Naive B cell (primary cell): ENCODE results near the gene CD300LF. TPM values are rescaled to one million over a fixed set of nuclear protein-coding genes. Genes with fewer than 3 reads are reported as not detected.

Source experiments
- ATAC-seq, 2 donors: fragments of 150-1000 bp; cut with Tn5 transposase; 2 replicates each; pipeline ENCODE4 v1.10.0; 2021; ENCODE audit warnings: low read depth in 2 of 2, mild to moderate bottlenecking in 2 of 2, moderate library complexity in 2 of 2
- DNase-seq: peaks from one replicate; pipeline ENCODE4 v3.0.0; 2022
- H3K27ac Mint-ChIP-seq, 6 donors: one replicate each; pipeline ENCODE4 v1.8.0; 2020 to 2022; ENCODE audit warnings: mild to moderate bottlenecking in 6 of 6, mixed read lengths in 6 of 6, moderate library complexity in 5 of 6, inconsistent platforms in 2 of 6
- H3K27me3 Mint-ChIP-seq, 3 donors: one replicate each; pipeline ENCODE4 v1.8.0; 2021 to 2022; ENCODE audit warnings: mixed read lengths in 3 of 3, mild to moderate bottlenecking in 1 of 3
- H3K36me3 Mint-ChIP-seq, 2 donors: one replicate each; pipeline ENCODE4 v1.8.0; 2020 to 2022; ENCODE audit warnings: mixed read lengths in 2 of 2, inconsistent platforms in 1 of 2, mild to moderate bottlenecking in 1 of 2
- H3K4me1 Mint-ChIP-seq, 3 donors: one replicate each; pipeline ENCODE4 v1.8.0; 2020 to 2022; ENCODE audit warnings: mixed read lengths in 3 of 3, inconsistent platforms in 1 of 3, mild to moderate bottlenecking in 1 of 3, moderate library complexity in 1 of 3
- H3K4me3 Mint-ChIP-seq, 8 donors: one replicate each; pipeline ENCODE4 v1.8.0; 2020 to 2022; ENCODE audit warnings: mild to moderate bottlenecking in 8 of 8, mixed read lengths in 8 of 8, moderate library complexity in 8 of 8, inconsistent platforms in 2 of 8
- H3K9me3 Mint-ChIP-seq, 7 donors: one replicate each; pipeline ENCODE4 v1.8.0; 2020 to 2022; ENCODE audit warnings: mixed read lengths in 7 of 7, mild to moderate bottlenecking in 5 of 7, inconsistent platforms in 2 of 7, moderate library complexity in 1 of 7
- polyA plus RNA-seq, 6 donors: library from polyadenylated mRNA; unstranded; fragments of 300-500 nt; fragmentation: Illumina TruSeq; gene quantifications; one replicate each; pipeline ENCODE4 v1.2.3, GENCODE V29; 2021; ENCODE audit warnings: low read depth in 6 of 6

CD300LF gene
- polyA plus RNA-seq = 1 to 10 TPM in 2 of 6 donors, under 1 TPM in 4; 0.22 to 3.2 (median 0.43) TPM

DNA sequence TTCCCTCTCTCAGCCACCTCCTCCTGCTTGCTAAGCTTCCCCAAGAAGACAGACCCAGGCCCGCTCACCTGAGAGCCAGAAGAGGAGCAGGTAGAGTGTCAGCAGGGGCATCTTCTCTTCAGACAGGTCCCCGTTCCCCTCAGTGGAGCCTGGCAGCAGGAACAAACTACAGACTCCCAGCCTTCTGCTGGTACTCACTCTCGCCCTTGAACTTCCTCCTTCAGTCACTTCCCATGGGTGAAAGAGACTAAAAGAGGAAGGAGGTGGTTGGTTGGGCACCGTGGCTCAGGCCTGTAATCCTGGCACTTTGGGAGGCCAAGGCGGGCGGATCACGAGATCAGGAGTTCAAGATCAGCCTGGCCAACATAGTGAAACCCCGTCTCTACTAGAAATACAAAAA lies at the start of gene CD300LF:
Gene CD300LF (minus strand): TSS at position 168 of the 400 bp plus-strand sequence. CDS start 57 bp downstream, at position 111.
- no peaks in the 10 kb centered on the region for H3K9me3 Mint-ChIP-seq
- H3K27ac Mint-ChIP-seq = peak within 1 kb of the TSS; percentile 64 to 95 (median 84)
- H3K4me1 Mint-ChIP-seq = peaks cover 19 to 28% (median 21%) of the 10 kb centered on the region in 3 donors
- ATAC-seq = peak; percentile 86 to 91
- H3K27me3 Mint-ChIP-seq = peaks cover 0 to 8% (median 5%) of the 10 kb centered on the region in 3 donors
- H3K36me3 Mint-ChIP-seq = no peaks in the 10 kb centered on the region
- DNase-seq = peak; percentile 46
- peak within 1 kb of the TSS in 7 of 8 donors; percentile 17 to 86 (median 53) for H3K4me3 Mint-ChIP-seq

DNA sequence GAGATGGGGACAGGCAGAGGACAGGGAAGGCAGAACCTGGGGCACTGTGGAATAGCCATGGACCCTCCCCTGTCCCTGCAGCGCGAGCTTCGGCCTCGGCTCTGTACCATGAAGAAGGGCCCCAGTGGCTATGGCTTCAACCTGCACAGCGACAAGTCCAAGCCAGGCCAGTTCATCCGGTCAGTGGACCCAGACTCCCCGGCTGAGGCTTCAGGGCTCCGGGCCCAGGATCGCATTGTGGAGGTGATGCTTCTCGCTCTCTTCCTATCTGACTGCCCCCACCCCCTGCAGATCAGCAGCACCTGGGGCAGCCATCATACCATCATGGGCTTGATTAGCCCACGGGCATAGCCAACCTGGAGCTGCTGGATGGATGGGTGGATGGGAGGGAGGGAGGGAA lies 49.2 kb upstream of the CD300LF start:
- no peak overlapping the region for H3K4me3 Mint-ChIP-seq
- no peaks in the 10 kb centered on the region for H3K9me3 Mint-ChIP-seq
- ATAC-seq (no peak), DNase-seq (no peak)
- peaks cover 31 to 38% (median 37%) of the 10 kb centered on the region in 3 donors for H3K4me1 Mint-ChIP-seq
- no peak overlapping the region for H3K27ac Mint-ChIP-seq
- no peaks in the 10 kb centered on the region for H3K27me3 Mint-ChIP-seq
- H3K36me3 Mint-ChIP-seq = no peaks in the 10 kb centered on the region

DNA sequence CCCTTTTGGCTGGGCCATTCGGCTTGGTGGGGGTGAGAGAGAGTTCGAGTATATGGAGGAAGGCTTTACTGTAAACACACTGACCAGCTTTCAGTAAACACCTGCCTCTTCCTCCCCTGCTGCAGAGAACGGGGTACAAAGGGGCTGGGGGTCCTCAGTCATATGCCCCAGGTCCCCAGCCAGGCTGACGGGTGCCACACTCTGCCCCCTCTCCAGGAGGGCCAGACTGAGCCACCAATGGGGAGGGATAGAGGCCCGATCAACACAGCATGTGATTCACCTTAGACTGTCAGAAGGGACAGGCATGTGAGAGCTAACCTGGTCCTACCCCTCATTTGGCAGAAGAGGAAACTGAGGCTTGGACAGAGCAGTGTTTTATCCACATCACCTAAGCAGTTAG lies 48.7 kb upstream of the CD300LF start:
- Mint-ChIP-seq H3K9me3 (no peaks in the 10 kb centered on the region), H3K4me3 (peak overlapping the region in 1 of 8 donors; percentile 44), H3K27me3 (no peaks in the 10 kb centered on the region), H3K36me3 (no peaks in the 10 kb centered on the region), H3K27ac (peak overlapping the region in 1 of 6 donors; percentile 71), H3K4me1 (peaks cover 30 to 42% (median 40%) of the 10 kb centered on the region in 3 donors)
- DNase-seq = no peak
- no peak for ATAC-seq

DNA sequence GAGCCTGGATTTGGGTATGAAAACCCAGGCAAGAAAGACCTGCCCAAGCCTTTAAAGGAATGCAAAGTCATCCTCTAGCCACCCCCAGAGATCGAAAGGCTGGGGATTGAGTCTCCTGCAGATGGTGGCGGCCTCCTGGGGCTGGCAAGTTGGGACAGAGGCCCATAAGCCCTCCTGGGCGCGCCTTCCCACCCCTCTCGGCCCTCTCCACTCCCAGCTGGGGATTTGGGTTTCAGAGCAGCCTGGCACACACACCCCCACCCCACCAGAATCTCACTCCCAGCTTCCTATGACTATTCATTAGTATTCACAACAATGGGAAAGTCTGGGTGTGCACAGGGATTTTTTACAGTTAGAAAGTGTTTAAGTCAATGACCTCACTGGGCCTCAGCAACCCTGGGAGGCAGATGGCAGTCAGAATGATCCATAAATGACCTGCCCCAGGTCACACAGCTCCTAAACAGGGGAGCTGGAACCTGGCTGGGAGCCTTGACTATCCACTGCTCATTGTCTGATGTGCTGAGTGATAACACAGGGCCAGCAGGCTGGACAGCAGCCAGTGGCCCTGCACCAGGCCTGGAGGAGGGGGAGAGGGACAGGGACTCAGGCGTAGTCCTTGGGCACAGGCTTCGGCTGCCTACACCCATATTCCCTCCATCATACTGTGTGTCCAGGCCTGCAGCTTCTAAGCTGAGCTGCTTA lies 47.8 kb upstream of the CD300LF start:
- Mint-ChIP-seq H3K27me3 (no peaks in the 10 kb centered on the region), H3K4me3 (peak overlapping the region in 1 of 8 donors; percentile 3), H3K9me3 (no peaks in the 10 kb centered on the region), H3K4me1 (peaks cover 30 to 44% (median 42%) of the 10 kb centered on the region in 3 donors), H3K27ac (no peak overlapping the region), H3K36me3 (no peaks in the 10 kb centered on the region)
- DNase-seq = no peak
- no peak for ATAC-seq

DNA sequence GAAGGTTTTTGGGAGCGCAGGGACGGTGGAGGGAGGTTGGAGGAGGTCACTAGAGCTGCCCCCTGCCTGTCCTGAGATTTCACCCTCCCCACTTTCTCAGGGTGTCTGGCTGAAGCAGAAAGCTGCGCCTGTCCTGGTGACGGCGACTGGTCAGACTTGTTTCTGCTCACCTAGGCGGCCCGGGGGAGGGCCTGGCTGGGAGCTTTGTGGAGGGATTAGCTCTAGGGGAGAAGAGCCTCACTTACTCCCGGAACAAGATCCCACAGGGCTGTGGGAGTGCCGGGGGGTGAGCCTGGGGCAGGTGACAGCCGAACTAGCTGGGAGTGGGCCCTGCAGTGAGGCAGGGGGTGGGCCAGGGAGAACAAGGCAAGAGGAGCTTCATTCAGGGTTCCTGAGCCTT lies 47.2 kb upstream of the CD300LF start:
- Mint-ChIP-seq H3K4me1 (peaks cover 35 to 48% (median 47%) of the 10 kb centered on the region in 3 donors), H3K27ac (peak overlapping the region in 1 of 6 donors; percentile 65), H3K4me3 (peak overlapping the region in 3 of 8 donors; percentile 61 to 74 (median 65)), H3K9me3 (no peaks in the 10 kb centered on the region), H3K36me3 (no peaks in the 10 kb centered on the region), H3K27me3 (no peaks in the 10 kb centered on the region)
- ATAC-seq (no peak), DNase-seq (no peak)

DNA sequence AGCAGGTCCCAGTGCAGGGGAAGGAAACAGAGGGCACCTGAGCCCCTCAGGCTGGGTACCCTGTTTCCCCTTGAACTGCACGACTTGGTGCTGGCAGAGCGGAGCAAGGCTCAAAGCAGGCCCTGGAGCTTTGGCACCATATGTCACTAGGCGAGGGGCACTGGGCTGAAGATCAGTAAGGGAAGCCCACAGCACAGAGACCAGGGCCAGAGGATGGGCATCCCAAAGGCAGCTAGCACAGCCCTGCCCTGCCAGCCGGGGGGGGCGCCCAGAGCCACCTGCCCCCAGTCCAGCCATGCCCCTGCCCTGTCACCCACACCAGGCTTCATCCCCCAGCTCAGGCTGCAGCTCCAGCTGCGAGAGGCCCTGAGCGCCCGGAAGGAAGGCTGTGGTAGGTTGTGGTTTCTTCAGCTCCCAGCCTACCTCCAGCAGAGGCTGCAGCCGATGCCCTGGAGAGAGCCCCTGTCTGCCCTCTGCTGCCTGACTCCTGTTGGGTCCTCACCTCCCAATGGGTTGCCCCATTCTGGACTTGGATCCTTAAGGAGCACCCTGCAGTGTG lies 46.6 kb upstream of the CD300LF start:
- peak; percentile 28 for DNase-seq
- ATAC-seq = peak; percentile 82 to 84
- H3K27ac Mint-ChIP-seq = peak overlapping the region in 1 of 6 donors; percentile 65
- H3K36me3 Mint-ChIP-seq = no peaks in the 10 kb centered on the region
- H3K27me3 Mint-ChIP-seq = no peaks in the 10 kb centered on the region
- peak overlapping the region in 7 of 8 donors; percentile 61 to 82 (median 74) for H3K4me3 Mint-ChIP-seq
- H3K4me1 Mint-ChIP-seq = peaks cover 40 to 54% (median 53%) of the 10 kb centered on the region in 3 donors
- H3K9me3 Mint-ChIP-seq = no peaks in the 10 kb centered on the region

DNA sequence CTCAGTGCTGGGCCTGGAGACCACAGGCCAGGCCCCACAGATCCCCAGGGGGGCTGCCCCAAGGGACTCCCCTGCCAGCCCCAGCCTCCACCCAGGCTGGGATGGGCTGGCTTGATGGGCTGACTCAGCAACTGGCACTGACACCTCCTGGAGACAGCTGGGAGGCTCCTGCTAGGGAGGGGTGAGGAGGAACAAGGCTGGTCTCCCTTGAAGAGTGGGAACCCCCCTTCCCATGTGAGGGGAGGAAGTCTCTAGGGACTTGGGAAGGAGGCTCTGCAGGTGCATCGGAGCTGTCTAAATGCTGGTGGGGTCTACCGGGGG lies 46.1 kb upstream of the CD300LF start:
- H3K4me1 Mint-ChIP-seq = peaks cover 42 to 59% (median 58%) of the 10 kb centered on the region in 3 donors
- H3K36me3 Mint-ChIP-seq = no peaks in the 10 kb centered on the region
- peak overlapping the region in 7 of 8 donors; percentile 61 to 82 (median 74) for H3K4me3 Mint-ChIP-seq
- no peaks in the 10 kb centered on the region for H3K9me3 Mint-ChIP-seq
- H3K27ac Mint-ChIP-seq = peak overlapping the region in 1 of 6 donors; percentile 69
- no peaks in the 10 kb centered on the region for H3K27me3 Mint-ChIP-seq
- no peak for DNase-seq
- peak; percentile 40 to 43 for ATAC-seq

DNA sequence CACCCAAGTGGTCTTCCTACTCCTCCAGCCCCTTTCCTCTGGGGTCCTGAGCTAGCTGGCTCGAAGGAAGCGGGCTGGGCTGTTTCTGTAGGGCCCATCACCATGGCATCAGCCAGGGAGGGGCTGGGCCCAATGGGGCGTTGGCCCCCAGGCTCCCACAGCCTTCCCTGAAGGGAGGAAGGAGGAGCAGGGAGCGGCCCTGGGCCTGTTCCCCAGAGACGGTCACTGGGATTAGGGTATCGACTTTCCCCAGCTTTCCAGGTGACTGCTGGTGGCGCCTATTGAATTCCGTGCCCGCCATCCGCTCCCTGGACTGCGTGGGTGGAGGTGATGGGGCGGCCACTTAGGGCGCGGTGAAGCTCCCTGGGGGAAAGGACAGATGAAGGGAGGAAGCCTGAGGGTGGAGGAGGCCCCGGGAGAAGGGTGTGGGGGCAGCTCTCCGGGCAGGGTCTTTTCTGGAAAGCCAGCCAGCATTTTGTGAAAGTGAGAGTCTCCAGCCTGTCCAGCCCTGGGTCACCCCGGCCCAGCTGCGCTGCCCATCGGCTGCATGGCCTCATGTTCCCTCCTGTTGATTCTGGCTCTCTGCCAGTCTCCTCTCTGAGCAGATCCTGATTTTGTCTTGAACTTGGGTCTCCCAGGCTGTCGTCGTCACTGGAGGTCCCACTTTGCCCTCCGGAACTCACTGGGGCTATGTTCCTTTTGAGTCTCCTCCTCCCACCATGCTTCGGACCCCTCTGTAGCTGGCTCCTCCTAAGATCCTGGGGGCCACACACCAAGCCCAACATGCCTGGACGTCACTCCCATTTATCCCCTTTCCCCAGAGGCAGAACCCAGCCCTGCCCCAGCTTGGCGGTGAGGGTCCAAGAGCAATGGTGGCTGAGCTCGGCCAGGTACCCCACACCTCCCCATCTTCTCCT lies 45.5 kb upstream of the CD300LF start:
- no peaks in the 10 kb centered on the region for H3K36me3 Mint-ChIP-seq
- H3K27me3 Mint-ChIP-seq = no peaks in the 10 kb centered on the region
- ATAC-seq (no peak), DNase-seq (no peak)
- peak overlapping the region in 2 of 6 donors; percentile 71 to 90 for H3K27ac Mint-ChIP-seq
- H3K4me1 Mint-ChIP-seq = peaks cover 45 to 66% (median 65%) of the 10 kb centered on the region in 3 donors
- H3K9me3 Mint-ChIP-seq = no peaks in the 10 kb centered on the region
- peak overlapping the region in 6 of 8 donors; percentile 32 to 82 (median 68) for H3K4me3 Mint-ChIP-seq

DNA sequence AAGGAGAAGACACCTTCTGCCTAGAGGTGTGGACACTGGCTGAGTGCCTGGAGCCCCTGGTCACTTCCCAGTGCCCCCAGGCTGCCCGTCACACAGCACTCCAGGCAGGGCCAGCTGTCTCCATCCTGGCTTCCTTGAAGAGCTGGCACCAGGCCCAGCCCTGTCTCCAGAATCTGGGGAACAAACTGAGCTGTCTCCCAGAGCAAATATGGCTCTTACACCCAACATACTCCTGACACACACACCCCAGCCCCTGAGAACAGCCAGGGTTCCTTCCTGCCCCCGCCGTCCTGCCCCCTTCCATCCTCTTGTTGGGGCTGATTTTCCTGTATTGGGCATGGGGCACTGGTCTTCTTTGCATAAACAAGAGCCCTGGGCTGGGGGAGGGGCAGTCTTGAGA lies 44.8 kb upstream of the CD300LF start:
- Mint-ChIP-seq H3K27ac (no peak overlapping the region), H3K27me3 (no peaks in the 10 kb centered on the region), H3K9me3 (no peaks in the 10 kb centered on the region), H3K36me3 (peaks cover 0 to 5% of the 10 kb centered on the region in 2 donors), H3K4me1 (peaks cover 52 to 72% (median 72%) of the 10 kb centered on the region in 3 donors), H3K4me3 (peak overlapping the region in 2 of 8 donors; percentile 56 to 74)
- ATAC-seq (no peak), DNase-seq (no peak)

DNA sequence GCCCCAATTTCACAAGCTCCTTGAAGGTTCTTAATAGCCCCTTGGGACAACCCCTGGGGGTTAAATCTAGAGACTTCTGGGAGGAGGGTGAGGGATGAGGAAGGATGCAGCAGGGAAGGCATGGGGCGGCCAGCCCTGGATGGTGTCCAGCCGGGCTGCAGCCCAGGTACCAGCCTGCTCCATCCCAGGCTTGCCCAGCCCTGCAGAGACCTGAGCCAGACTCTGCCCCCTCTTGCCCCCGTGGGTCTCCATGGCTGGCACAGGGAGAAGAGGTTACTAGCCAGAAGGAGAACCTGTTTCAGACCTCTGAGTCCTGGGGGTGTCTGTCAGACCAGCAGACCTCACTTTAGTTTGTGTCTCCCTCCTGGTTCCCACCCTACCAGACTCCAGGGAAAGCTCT lies 44.2 kb upstream of the CD300LF start:
- peaks cover 0 to 7% of the 10 kb centered on the region in 2 donors for H3K36me3 Mint-ChIP-seq
- DNase-seq = no peak
- H3K27ac Mint-ChIP-seq = no peak overlapping the region
- ATAC-seq = no peak
- no peaks in the 10 kb centered on the region for H3K27me3 Mint-ChIP-seq
- H3K4me3 Mint-ChIP-seq = peak overlapping the region in 2 of 8 donors; percentile 3 to 43
- H3K4me1 Mint-ChIP-seq = peaks cover 57 to 79% (median 76%) of the 10 kb centered on the region in 3 donors
- no peaks in the 10 kb centered on the region for H3K9me3 Mint-ChIP-seq

DNA sequence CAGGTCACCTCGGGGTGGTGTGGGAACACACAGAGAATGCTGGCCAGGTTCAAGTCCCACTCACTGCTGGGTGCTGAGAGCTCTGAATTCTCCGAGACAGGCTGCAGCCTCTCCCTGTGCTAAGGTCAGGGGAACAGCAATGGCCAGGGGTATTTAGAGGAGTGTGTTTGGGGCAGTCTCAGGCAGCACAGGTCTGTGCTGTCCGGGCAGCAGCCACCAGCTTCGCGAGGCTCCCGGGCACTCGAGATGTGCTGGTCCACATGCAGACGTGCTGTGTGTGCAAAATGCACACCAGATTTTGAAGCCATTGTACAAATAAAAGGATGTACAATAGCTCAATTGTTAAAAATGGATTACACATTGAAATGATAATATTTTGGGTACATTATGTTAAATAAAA lies 42.8 kb upstream of the CD300LF start:
- Mint-ChIP-seq H3K4me1 (peaks cover 68 to 87% (median 87%) of the 10 kb centered on the region in 3 donors), H3K36me3 (peaks cover 0 to 7% of the 10 kb centered on the region in 2 donors), H3K9me3 (no peaks in the 10 kb centered on the region), H3K27me3 (no peaks in the 10 kb centered on the region), H3K4me3 (no peak overlapping the region), H3K27ac (peak overlapping the region in 1 of 6 donors; percentile 26)
- no peak for ATAC-seq
- no peak for DNase-seq

DNA sequence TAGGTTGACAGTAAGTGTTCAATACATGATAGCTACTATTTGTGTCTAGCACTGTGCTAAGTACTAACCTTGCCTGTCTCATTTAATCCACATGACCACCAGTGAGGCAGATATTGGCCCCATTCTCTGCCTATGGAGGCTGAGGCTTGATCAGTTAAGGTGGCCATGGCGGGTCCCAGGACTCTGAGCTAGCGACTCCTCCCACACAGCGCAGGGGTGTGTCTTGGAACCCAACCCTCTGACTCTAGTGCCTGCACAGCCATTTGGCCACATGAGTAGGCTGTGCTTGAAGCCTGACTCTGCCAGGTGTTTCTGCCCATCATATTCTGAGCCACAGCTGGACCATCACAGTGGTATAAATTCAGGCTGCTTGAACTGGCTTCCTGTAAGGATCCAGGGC lies 42.1 kb upstream of the CD300LF start:
- Mint-ChIP-seq H3K4me3 (peak overlapping the region in 1 of 8 donors; percentile 21), H3K27me3 (no peaks in the 10 kb centered on the region), H3K9me3 (no peaks in the 10 kb centered on the region), H3K36me3 (peaks cover 0 to 7% of the 10 kb centered on the region in 2 donors), H3K4me1 (peaks cover 74 to 91% (median 87%) of the 10 kb centered on the region in 3 donors), H3K27ac (no peak overlapping the region)
- DNase-seq (no peak), ATAC-seq (no peak)

DNA sequence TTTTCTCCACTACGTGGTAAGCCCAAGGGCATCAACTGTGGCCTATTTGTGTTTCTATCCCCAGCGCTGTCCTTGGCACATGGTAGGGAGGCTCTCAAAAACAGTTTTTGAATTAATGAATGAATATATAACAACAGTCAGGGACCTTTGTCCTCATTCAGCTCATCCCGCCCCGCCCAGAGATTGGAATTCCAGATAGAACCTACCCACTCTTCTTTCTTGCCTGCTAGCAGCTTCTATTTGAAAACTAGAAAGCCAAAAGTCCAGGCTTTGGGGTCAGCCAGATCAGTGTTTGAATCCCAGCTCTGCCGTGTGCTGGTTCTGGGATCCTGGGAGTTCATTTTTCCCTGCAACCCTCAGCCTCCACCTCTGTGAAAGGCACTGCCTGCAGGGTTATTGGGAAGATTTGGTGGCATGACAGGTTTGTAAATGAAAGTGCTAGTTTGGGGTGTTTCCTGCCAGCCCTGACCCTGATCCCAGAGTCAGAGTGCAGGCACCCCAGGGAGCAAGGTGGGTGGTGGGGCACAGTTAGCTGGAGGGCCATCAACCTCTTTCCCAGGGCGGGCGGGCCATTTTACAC lies 40.2 kb upstream of the CD300LF start:
- no peaks in the 10 kb centered on the region for H3K27me3 Mint-ChIP-seq
- ATAC-seq = no peak
- no peak for DNase-seq
- H3K4me1 Mint-ChIP-seq = peaks cover 60 to 79% (median 73%) of the 10 kb centered on the region in 3 donors
- H3K9me3 Mint-ChIP-seq = no peaks in the 10 kb centered on the region
- peaks cover 0 to 7% of the 10 kb centered on the region in 2 donors for H3K36me3 Mint-ChIP-seq
- H3K4me3 Mint-ChIP-seq = peak overlapping the region in 5 of 8 donors; percentile 1 to 97 (median 53)
- H3K27ac Mint-ChIP-seq = peak overlapping the region in 3 of 6 donors; percentile 27 to 67 (median 63)
